Measurements from ENCODE around the gene FBXL16.

- TF ChIP-seq CTCF (IDR thresholded peaks at IDR 0.05) (no peak), POLR2A (IDR thresholded peaks at IDR 0.05; ENCODE audit: low read depth) (no peak)
Observed at GRCh38 chr16:729768-730665, 24.4 kb upstream of the FBXL16 start.
